Adrenal gland (tissue), 12 donors: ENCODE results near the gene CNGB1. TPM values are rescaled to one million over a fixed set of nuclear protein-coding genes. Genes with fewer than 3 reads are reported as not detected.

ENCODE experiments used
- DNase-seq, 7 donors: peaks; one replicate each; pipeline ENCODE4 v3.0.0-alpha.2; 2019 to 2020
- H3K27ac ChIP-seq, 5 donors: fragments of 200-600 bp; sonication (generic) in 4 of 5; 1 replicate in 3 of 5; 2 replicates in 2 of 5; pipeline versions ENCODE4 v1.5.1 to v1.8.0; 2016 to 2020; ENCODE audit warnings: mild to moderate bottlenecking in 1 of 5
- H3K27me3 ChIP-seq: fragments of 200-600 bp; 2 replicates; pipeline ENCODE4 v1.8.0; 2021
- H3K36me3 ChIP-seq, 2 donors: fragments of 200-600 bp; replicated peaks in 1 of 2; 1 replicate in 1 of 2; 2 replicates in 1 of 2; pipeline versions ENCODE4 v1.5.1 to v1.8.0; 2018 to 2022
- H3K4me1 ChIP-seq, 2 donors: fragments of 200-600 bp; replicated peaks in 1 of 2; 1 replicate in 1 of 2; 2 replicates in 1 of 2; pipeline versions ENCODE4 v1.5.1 to v1.8.0; 2018 to 2021
- H3K4me3 ChIP-seq, 4 donors: fragments of 200-600 bp; sonication (generic) in 3 of 4; one replicate each; pipeline ENCODE4 v1.5.1; 2016 to 2018
- H3K9me3 ChIP-seq, 3 donors: fragments of 200-600 bp; sonication (generic) in 1 of 3; replicated peaks in 1 of 3; 1 replicate in 2 of 3; 2 replicates in 1 of 3; pipeline versions ENCODE4 v1.5.1 to v1.8.0; 2016 to 2021
- CTCF ChIP-seq, 6 experiments: fragments of 450-650 bp in 4 of 6; fragments of 200-600 bp in 2 of 6; sonication (generic) in 1 of 6; IDR thresholded peaks; 1 replicate in 5 of 6; 2 replicates in 1 of 6; pipeline versions ENCODE4 v1.5.1 to v1.8.0; 2016 to 2021; ENCODE audit warnings: antibody characterized with exemption in 6 of 6, mild to moderate bottlenecking in 2 of 6, moderate library complexity in 1 of 6
- POLR2A ChIP-seq, 2 donors: fragments of 450-650 bp; IDR thresholded peaks; one replicate each; pipeline ENCODE4 v1.6.1; 2017; ENCODE audit warnings: antibody characterized with exemption in 2 of 2, mild to moderate bottlenecking in 2 of 2, moderate library complexity in 1 of 2
- WGBS, 4 donors: extraction: QIAGEN DNeasy Blood & Tissue Kit in 2 of 4; methylation state at CpG; one replicate each; pipeline versions ENCODE4 v1.1.5 to v1.1.7; 2013 to 2017; 5-methylcytosine and 5-hydroxymethylcytosine counted together
- intact Hi-C, 2 donors: fragments of 100-400 bp; cut with DNase I; formaldehyde crosslinking; loops; one replicate each; pipeline versions ENCODE4 v1.14.1 to v1.15.0; 2022 to 2023
- polyA plus RNA-seq, 3 donors: library from polyadenylated mRNA; stranded (reverse); fragments of 200-250 nt in 2 of 3; fragments of 350-450 nt in 1 of 3; fragmentation: Illumina TruSeq in 1 of 3; extraction: RNeasy Lipid Tissue Mini Kit (QIAGEN cat#74804) in 1 of 3; gene quantifications; one replicate each; pipeline ENCODE4 v1.2.3, GENCODE V29; 2013 to 2014
- total RNA-seq, 9 donors: library from RNA; depleted of rRNA in 4 of 9; stranded (reverse); fragments of >200 nt in 4 of 9; fragments of 120-200 nt in 1 of 9; fragmentation: NEBNext Ultra II Directional in 1 of 9; extraction: Animal tissue kit (Norgen Biotek cat#: 25700) in 1 of 9; gene quantifications; one replicate each; pipeline versions ENCODE4 v1.1.0 to v1.2.4, GENCODE V29; 2013 to 2023
- donor health status: healthy with polysubstance abuse.
- donor health status: Bipolar disorder and iron deficiency.
- donor health status: DM: yes; HTN: yes; CAD: no.
- donor health status: DM: no; HTN: no; CAD: no.
- donor health status: DM: no; HTN: no; CAD: no.
- donor health status: DM: yes; HTN: yes; CAD: no.

The CNGB1 gene
- total and polyA plus RNA-seq, 12 donors, result 0.67 to 2.4 (median 1.5) TPM; not detected in 5

- no peak overlapping the region for H3K4me3 ChIP-seq
- DNase-seq, result no peak
- peaks cover 11 to 25% of the 10 kb centered on the region in 2 donors for H3K4me1 ChIP-seq
- H3K27me3 ChIP-seq, result peaks cover 15% of the 10 kb centered on the region
- WGBS, 4 donors, result 90 to 95% (median 94%) methylated on average over 10 to 14 of the region's 14 CpGs
- intact Hi-C loops, result no loop called here
- H3K36me3 ChIP-seq, result no peaks in the 10 kb centered on the region
- no peak overlapping the region for H3K27ac ChIP-seq
- TF ChIP-seq CTCF (IDR thresholded peaks at IDR 0.05), result no peak
- TF ChIP-seq POLR2A (IDR thresholded peaks at IDR 0.05), result no peak
- H3K9me3 ChIP-seq, result no peaks in the 10 kb centered on the region
Observed at GRCh38 chr16:57887711-57888110, 83.2 kb downstream of the CNGB1 start.

DNA sequence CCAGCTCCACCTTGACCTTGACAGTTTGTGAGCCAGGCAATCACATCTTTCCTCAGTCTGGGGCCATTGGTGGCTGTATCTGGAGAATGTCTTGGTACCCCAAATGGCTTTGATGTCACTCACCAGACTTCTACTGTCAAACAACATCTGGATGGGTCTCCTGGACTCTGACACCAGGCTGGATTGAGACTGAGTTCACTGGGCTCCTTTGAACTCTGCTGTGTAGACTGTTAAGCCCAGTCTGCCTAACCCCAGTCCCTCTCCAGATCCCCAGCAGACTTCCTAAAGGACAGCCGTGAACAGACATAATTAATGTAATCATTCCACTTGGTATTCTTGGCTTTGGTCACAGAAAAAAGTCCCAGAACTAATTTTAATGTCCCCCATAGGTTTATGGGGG lies 84.5 kb downstream of the CNGB1 start:
- WGBS, 4 donors, result 78 to 92% (median 84%) methylated on average over 1 of the region's 1 CpG; no CpG with 5 or more reads in 1 of the 4 donors
- Histone ChIP-seq H3K4me3 (no peak overlapping the region), H3K27me3 (peaks cover 28% of the 10 kb centered on the region), H3K4me1 (peaks cover 11 to 18% of the 10 kb centered on the region in 2 donors), H3K27ac (no peak overlapping the region), H3K36me3 (no peaks in the 10 kb centered on the region), H3K9me3 (no peaks in the 10 kb centered on the region)
- DNase-seq, result no peak
- TF ChIP-seq POLR2A (IDR thresholded peaks at IDR 0.05), result no peak
- TF ChIP-seq CTCF (IDR thresholded peaks at IDR 0.05), result no peak
- intact Hi-C loops, result no loop called here

- Histone ChIP-seq H3K4me1 (peaks cover 0 to 5% of the 10 kb centered on the region in 2 donors), H3K9me3 (no peaks in the 10 kb centered on the region), H3K27me3 (peaks cover 38% of the 10 kb centered on the region), H3K36me3 (no peaks in the 10 kb centered on the region), H3K4me3 (no peak overlapping the region), H3K27ac (no peak overlapping the region)
- intact Hi-C loops, result no loop called here
- 58 to 68% (median 63%) methylated on average over 5 to 7 of the region's 7 CpGs for WGBS, 4 donors
- DNase-seq, result no peak
- no peak for TF ChIP-seq CTCF (IDR thresholded peaks at IDR 0.05)
Observed at GRCh38 chr16:57884655-57885133, 86.2 kb downstream of the CNGB1 start.

GRCh38 chr16:57883953-57884654 lies 86.8 kb downstream of the CNGB1 start:
- H3K36me3 ChIP-seq, result no peaks in the 10 kb centered on the region
- intact Hi-C loops, result no loop called here
- no peak overlapping the region for H3K4me3 ChIP-seq
- H3K9me3 ChIP-seq, result no peaks in the 10 kb centered on the region
- 21 to 33% (median 26%) methylated on average over 32 to 51 of the region's 51 CpGs for WGBS, 4 donors
- no peak overlapping the region for H3K27ac ChIP-seq
- H3K4me1 ChIP-seq, result no peaks in the 10 kb centered on the region
- no peak for TF ChIP-seq CTCF (IDR thresholded peaks at IDR 0.05)
- no peak for TF ChIP-seq POLR2A (IDR thresholded peaks at IDR 0.05)
- no peak for DNase-seq
- peaks cover 41% of the 10 kb centered on the region for H3K27me3 ChIP-seq
